Prostate gland (tissue), 2 donors: ENCODE results near the gene MTFP1.

Experiments used
- CTCF ChIP-seq, 4 experiments: fragments of 200-600 bp in 2 of 4; fragments of 450-650 bp in 2 of 4; sonication (generic) in 2 of 4; IDR thresholded peaks; 1 replicate in 3 of 4; 2 replicates in 1 of 4; pipeline ENCODE4 v1.5.1; 2016 to 2019; ENCODE audit warnings: antibody characterized with exemption in 4 of 4, mild to moderate bottlenecking in 2 of 4, moderate library complexity in 2 of 4
- POLR2A ChIP-seq: fragments of 450-650 bp; IDR thresholded peaks from one replicate; pipeline ENCODE4 v1.6.1; 2016; ENCODE audit warnings: antibody characterized with exemption, mild to moderate bottlenecking
- POLR2AphosphoS5 ChIP-seq: sonication (generic); formaldehyde crosslinking; IDR thresholded peaks from one replicate; pipeline ENCODE4 v1.6.1; 2017; ENCODE audit warnings: antibody characterized with exemption

DNA sequence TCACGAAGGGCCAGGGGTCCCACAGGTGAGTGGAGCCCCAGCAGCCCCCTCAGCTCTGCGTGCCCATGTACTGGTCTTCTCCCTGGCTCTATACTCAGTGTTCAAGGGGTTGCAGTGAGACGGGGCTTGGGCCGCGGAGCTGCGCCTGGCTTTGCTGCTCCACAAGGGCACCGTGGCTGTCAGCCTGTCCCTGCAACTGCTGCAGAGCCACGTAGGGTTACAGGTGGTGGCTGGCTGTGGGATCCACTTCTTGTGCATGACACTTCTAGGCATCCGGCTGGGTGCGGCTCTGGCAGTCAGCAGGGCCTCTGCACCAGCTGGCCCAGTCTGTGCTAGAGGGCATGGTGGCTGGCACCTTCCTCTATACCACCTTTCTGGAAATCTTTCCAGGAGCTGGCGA lies 14.3 kb downstream of the MTFP1 start:
- TF ChIP-seq POLR2A (no peak), CTCF (IDR thresholded peaks at IDR 0.05) (no peak), POLR2AphosphoS5 (no peak)
